Fibroblast of pulmonary artery (primary cell): Measurements from ENCODE around the gene ROCK2.

Source experiments
- DNase-seq: peaks from one replicate; pipeline ENCODE4 v3.0.0-alpha.2; 2010; ENCODE audit warnings: low read depth
- H3K4me3 ChIP-seq: replicated peaks from 2 replicates; pipeline ENCODE4 v1.5.1; 2011; ENCODE audit warnings: low read depth, mild to moderate bottlenecking, control low read depth, low read length, moderate library complexity
- CTCF ChIP-seq: IDR thresholded peaks from 2 replicates; pipeline ENCODE4 v1.5.1; 2011; ENCODE audit warnings: mild to moderate bottlenecking, control low read depth, low read length, inconsistent platforms; ENCODE audit errors: missing control alignments

ROCK2 gene

GRCh38 chr2:11325961-11326676 lies 18.3 kb downstream of the ROCK2 start:
- DNase-seq, result no peak
- no peak for TF ChIP-seq CTCF
- peak overlapping the region; percentile 27 for H3K4me3 ChIP-seq

GRCh38 chr2:11321847-11322246 lies 22.6 kb downstream of the ROCK2 start:
- no peak for TF ChIP-seq CTCF
- no peak for DNase-seq

GRCh38 chr2:11320698-11321492 lies 23.5 kb downstream of the ROCK2 start:
- no peak for DNase-seq
- H3K4me3 ChIP-seq, result no peak overlapping the region
- no peak for TF ChIP-seq CTCF

More at GRCh38 chr2:11321847-11322246, 22.6 kb downstream of the ROCK2 start:
- H3K4me3 ChIP-seq, result no peak overlapping the region

GRCh38 chr2:11319939-11320338 lies 24.5 kb downstream of the ROCK2 start:
- TF ChIP-seq CTCF, result no peak
- no peak overlapping the region for H3K4me3 ChIP-seq
- DNase-seq, result no peak

GRCh38 chr2:11315074-11315705 lies 29.2 kb downstream of the ROCK2 start:
- no peak for TF ChIP-seq CTCF
- no peak for DNase-seq
- no peak overlapping the region for H3K4me3 ChIP-seq

- H3K4me3 ChIP-seq, result no peak overlapping the region
- no peak for TF ChIP-seq CTCF
- DNase-seq, result no peak
Observed at GRCh38 chr2:11314487-11314886, 29.9 kb downstream of the ROCK2 start.
